K562 (cell line): ENCODE measurements around the gene DNAI1. TPM values are rescaled to one million over a fixed set of nuclear protein-coding genes. Genes with fewer than 3 reads are reported as not detected.

Experiments used
- DDX20 ChIP-seq: fragments of 450-650 bp; IDR thresholded peaks from 2 replicates; pipeline ENCODE4 v1.6.1; 2016; ENCODE audit warnings: missing genetic modification characterization, low read depth, mild to moderate bottlenecking, missing compliant biosample characterization, moderate library complexity
- KDM1A ChIP-seq, 2 experiments: fragments of 450-650 bp; IDR thresholded peaks; 2 replicates each; pipeline ENCODE4 v1.6.1; 2016; ENCODE audit warnings: mild to moderate bottlenecking in 2 of 2
- KLF10 ChIP-seq: fragments of 250-450 bp; sonication (Bioruptor Pico); IDR thresholded peaks from 2 replicates; pipeline ENCODE4 v1.6.1; 2021; ENCODE audit warnings: matching md5 sums
- MCM2 ChIP-seq: fragments of 450-650 bp; IDR thresholded peaks from 2 replicates; pipeline ENCODE4 v1.6.1; 2017; ENCODE audit warnings: low read depth, mild to moderate bottlenecking
- MED1 ChIP-seq: sonication (generic); formaldehyde crosslinking; IDR thresholded peaks from 2 replicates; pipeline ENCODE4 v1.8.1; 2023; ENCODE audit warnings: missing genetic modification reagents, borderline replicate concordance
- POLR3G ChIP-seq: IDR thresholded peaks from 2 replicates; pipeline ENCODE4 v1.6.1; 2011; ENCODE audit not compliant: insufficient read length, insufficient replicate concordance; ENCODE audit errors: extremely low read depth
- SAFB ChIP-seq: fragments of 200-400 bp; formaldehyde crosslinking; IDR thresholded peaks from 2 replicates; pipeline ENCODE4 v1.6.1; 2017; ENCODE audit warnings: low read depth, low read length, borderline replicate concordance
- SAP30 ChIP-seq: fragments of 200-600 bp; sonication (generic); IDR thresholded peaks from 2 replicates; pipeline ENCODE4 v1.6.1; 2012; ENCODE audit warnings: borderline replicate concordance, low read depth, mild to moderate bottlenecking, moderate library complexity, low read length, control low read depth, inconsistent platforms; ENCODE audit not compliant: insufficient read depth, poor library complexity, severe bottlenecking
- SRSF7 ChIP-seq: fragments of 200-400 bp; formaldehyde crosslinking; optimal IDR thresholded peaks from 2 replicates; pipeline ENCODE3; 2017; ENCODE audit warnings: mild to moderate bottlenecking, low read depth, low read length
- TFAM ChIP-seq: fragments of 250-450 bp; sonication (Bioruptor Pico); conservative IDR thresholded peaks from 2 replicates; pipeline ENCODE4 v1.5.0; 2021; ENCODE audit warnings: mild to moderate bottlenecking, moderate library complexity
- ZNF197 ChIP-seq: fragments of 200-800 bp; sonication (Bioruptor generic); IDR thresholded peaks from 2 replicates; pipeline ENCODE4 v1.6.1; 2016; ENCODE audit warnings: low read depth, missing genetic modification characterization, missing compliant biosample characterization
- polyA plus RNA-seq, 8 experiments: library from polyadenylated mRNA; depleted of rRNA in 4 of 8; stranded (reverse) in 5 of 8; unstranded in 3 of 8; fragments of >200 nt; fragmentation: Nextera tagmentation in 2 of 8; fragmentation: Illumina TruSeq in 1 of 8; extraction: Ambion mirVana in 2 of 8; extraction: Trizol in 1 of 8; gene quantifications; 2 replicates each; pipeline versions ENCODE4 v1.2.1 to v1.2.3, GENCODE V29; 2011 to 2014; ENCODE audit warnings: inconsistent platforms in 1 of 8, missing spikeins in 1 of 8
- total RNA-seq, 7 experiments: library from RNA; depleted of rRNA in 6 of 7; stranded (reverse); fragments of >200 nt in 6 of 7; fragmentation: Illumina TruSeq in 2 of 7; extraction: Trizol in 2 of 7; gene quantifications; 2 replicates each; pipeline versions ENCODE4 v1.2.1 to v1.2.3, GENCODE V29; 2011 to 2021; ENCODE audit warnings: low replicate concordance in 1 of 7
- TF ChIP-seq, protein P1 (sequence below): sonication (generic); formaldehyde crosslinking; IDR thresholded peaks from 2 replicates; pipeline ENCODE4 v1.8.0; 2023; ENCODE audit warnings: missing genetic modification reagents, mild to moderate bottlenecking, borderline replicate concordance
- TF ChIP-seq, protein P2 (sequence below), 2 experiments: fragments of 150-350 bp in 1 of 2; IDR thresholded peaks; 2 replicates each; pipeline ENCODE4 v1.6.1; 2012 to 2016; ENCODE audit warnings: low read depth in 2 of 2, low read length in 2 of 2, mild to moderate bottlenecking in 1 of 2, moderate library complexity in 1 of 2

Gene DNAI1
- total and polyA plus RNA-seq, 9 of the 15 experiments (the other 6 are each of a cell fraction or from before 2014, with no cell fraction given): 0.01 to 0.17 (median 0.04) TPM; not detected in 6

- TF ChIP-seq, protein P1, sequence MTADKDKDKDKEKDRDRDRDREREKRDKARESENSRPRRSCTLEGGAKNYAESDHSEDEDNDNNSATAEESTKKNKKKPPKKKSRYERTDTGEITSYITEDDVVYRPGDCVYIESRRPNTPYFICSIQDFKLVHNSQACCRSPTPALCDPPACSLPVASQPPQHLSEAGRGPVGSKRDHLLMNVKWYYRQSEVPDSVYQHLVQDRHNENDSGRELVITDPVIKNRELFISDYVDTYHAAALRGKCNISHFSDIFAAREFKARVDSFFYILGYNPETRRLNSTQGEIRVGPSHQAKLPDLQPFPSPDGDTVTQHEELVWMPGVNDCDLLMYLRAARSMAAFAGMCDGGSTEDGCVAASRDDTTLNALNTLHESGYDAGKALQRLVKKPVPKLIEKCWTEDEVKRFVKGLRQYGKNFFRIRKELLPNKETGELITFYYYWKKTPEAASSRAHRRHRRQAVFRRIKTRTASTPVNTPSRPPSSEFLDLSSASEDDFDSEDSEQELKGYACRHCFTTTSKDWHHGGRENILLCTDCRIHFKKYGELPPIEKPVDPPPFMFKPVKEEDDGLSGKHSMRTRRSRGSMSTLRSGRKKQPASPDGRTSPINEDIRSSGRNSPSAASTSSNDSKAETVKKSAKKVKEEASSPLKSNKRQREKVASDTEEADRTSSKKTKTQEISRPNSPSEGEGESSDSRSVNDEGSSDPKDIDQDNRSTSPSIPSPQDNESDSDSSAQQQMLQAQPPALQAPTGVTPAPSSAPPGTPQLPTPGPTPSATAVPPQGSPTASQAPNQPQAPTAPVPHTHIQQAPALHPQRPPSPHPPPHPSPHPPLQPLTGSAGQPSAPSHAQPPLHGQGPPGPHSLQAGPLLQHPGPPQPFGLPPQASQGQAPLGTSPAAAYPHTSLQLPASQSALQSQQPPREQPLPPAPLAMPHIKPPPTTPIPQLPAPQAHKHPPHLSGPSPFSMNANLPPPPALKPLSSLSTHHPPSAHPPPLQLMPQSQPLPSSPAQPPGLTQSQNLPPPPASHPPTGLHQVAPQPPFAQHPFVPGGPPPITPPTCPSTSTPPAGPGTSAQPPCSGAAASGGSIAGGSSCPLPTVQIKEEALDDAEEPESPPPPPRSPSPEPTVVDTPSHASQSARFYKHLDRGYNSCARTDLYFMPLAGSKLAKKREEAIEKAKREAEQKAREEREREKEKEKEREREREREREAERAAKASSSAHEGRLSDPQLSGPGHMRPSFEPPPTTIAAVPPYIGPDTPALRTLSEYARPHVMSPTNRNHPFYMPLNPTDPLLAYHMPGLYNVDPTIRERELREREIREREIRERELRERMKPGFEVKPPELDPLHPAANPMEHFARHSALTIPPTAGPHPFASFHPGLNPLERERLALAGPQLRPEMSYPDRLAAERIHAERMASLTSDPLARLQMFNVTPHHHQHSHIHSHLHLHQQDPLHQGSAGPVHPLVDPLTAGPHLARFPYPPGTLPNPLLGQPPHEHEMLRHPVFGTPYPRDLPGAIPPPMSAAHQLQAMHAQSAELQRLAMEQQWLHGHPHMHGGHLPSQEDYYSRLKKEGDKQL (CRISPR knock-in tag): no peak
- TF ChIP-seq SRSF7 (no peak), DDX20 (no peak), POLR3G (no peak), SAFB (no peak), MCM2 (no peak), KDM1A (IDR thresholded peaks at IDR 0.05) (no peak), ZNF197 (CRISPR knock-in tag) (no peak), KLF10 (no peak), MED1 (no peak), TFAM (CRISPR knock-in tag) (no peak), SAP30 (peak; percentile 84)
- TF ChIP-seq, protein P2, sequence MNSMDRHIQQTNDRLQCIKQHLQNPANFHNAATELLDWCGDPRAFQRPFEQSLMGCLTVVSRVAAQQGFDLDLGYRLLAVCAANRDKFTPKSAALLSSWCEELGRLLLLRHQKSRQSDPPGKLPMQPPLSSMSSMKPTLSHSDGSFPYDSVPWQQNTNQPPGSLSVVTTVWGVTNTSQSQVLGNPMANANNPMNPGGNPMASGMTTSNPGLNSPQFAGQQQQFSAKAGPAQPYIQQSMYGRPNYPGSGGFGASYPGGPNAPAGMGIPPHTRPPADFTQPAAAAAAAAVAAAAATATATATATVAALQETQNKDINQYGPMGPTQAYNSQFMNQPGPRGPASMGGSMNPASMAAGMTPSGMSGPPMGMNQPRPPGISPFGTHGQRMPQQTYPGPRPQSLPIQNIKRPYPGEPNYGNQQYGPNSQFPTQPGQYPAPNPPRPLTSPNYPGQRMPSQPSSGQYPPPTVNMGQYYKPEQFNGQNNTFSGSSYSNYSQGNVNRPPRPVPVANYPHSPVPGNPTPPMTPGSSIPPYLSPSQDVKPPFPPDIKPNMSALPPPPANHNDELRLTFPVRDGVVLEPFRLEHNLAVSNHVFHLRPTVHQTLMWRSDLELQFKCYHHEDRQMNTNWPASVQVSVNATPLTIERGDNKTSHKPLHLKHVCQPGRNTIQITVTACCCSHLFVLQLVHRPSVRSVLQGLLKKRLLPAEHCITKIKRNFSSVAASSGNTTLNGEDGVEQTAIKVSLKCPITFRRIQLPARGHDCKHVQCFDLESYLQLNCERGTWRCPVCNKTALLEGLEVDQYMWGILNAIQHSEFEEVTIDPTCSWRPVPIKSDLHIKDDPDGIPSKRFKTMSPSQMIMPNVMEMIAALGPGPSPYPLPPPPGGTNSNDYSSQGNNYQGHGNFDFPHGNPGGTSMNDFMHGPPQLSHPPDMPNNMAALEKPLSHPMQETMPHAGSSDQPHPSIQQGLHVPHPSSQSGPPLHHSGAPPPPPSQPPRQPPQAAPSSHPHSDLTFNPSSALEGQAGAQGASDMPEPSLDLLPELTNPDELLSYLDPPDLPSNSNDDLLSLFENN (IDR thresholded peaks at IDR 0.05; ENCODE audit: low read depth in 2 of 2, low read length in 2 of 2): no peak
Observed at GRCh38 chr9:34458013-34458958, at the start of gene DNAI1, which contains the start of gene FAM219A (continued).
